SU-DHL-6 (cell line): ENCODE results near the gene KRT73.
"Not testable (repeated sequence)": the region's sequence is repeated elsewhere in the genome, so short reads cannot be mapped to it uniquely, and the experiment has no call there.

ENCODE experiments used
- H2AFZ ChIP-seq: fragments of 200-600 bp; sonication (generic); 2 replicates; pipeline ENCODE4 v1.6.1; 2014; ENCODE audit warnings: low read depth, mild to moderate bottlenecking, moderate library complexity, mixed read lengths, antibody characterized with exemption, low read length; ENCODE audit not compliant: severe bottlenecking
- H3F3A ChIP-seq: fragments of 200-600 bp; shearing (Covaris generic); 2 replicates; pipeline ENCODE4 v1.6.0; 2016; ENCODE audit warnings: antibody characterized with exemption, mild to moderate bottlenecking; ENCODE audit not compliant: insufficient read depth
- H3K27ac ChIP-seq: fragments of 200-600 bp; sonication (generic); 2 replicates; pipeline ENCODE4 v1.5.1; 2016; ENCODE audit warnings: low read depth, mild to moderate bottlenecking, low read length, moderate library complexity, mixed read lengths
- H3K27me3 ChIP-seq: fragments of 200-600 bp; sonication (generic), shearing (Covaris generic); 2 replicates; pipeline ENCODE4 v1.6.0; 2014; ENCODE audit warnings: mild to moderate bottlenecking, low read length
- H3K36me3 ChIP-seq: fragments of 200-600 bp; sonication (generic); 2 replicates; pipeline ENCODE4 v1.6.1; 2014; ENCODE audit warnings: mild to moderate bottlenecking, low read length, mixed read lengths
- H3K4me2 ChIP-seq: fragments of 300-600, 200-600 bp; shearing (Covaris generic), sonication (generic); 2 replicates; pipeline ENCODE4 v1.6.0; 2014; ENCODE audit warnings: low read length, low read depth, mild to moderate bottlenecking; ENCODE audit not compliant: poor library complexity, severe bottlenecking
- H3K4me3 ChIP-seq: fragments of 200-600 bp; sonication (generic); 2 replicates; pipeline ENCODE4 v1.5.1; 2014; ENCODE audit warnings: antibody characterized with exemption, low read length, mild to moderate bottlenecking, mixed read lengths; ENCODE audit not compliant: insufficient read depth, poor library complexity, severe bottlenecking
- H3K79me2 ChIP-seq: fragments of 200-600 bp; sonication (generic); 2 replicates; pipeline ENCODE4 v1.6.1; 2014; ENCODE audit warnings: mild to moderate bottlenecking, low read length, moderate library complexity; ENCODE audit not compliant: insufficient read depth
- H3K9ac ChIP-seq: fragments of 200-600 bp; sonication (generic); 2 replicates; pipeline ENCODE4 v1.7.0; 2014; ENCODE audit warnings: mild to moderate bottlenecking, low read length
- H3K9me2 ChIP-seq: fragments of 200-600 bp; sonication (generic); replicated peaks from 2 replicates; pipeline ENCODE4 v1.6.1; 2014; ENCODE audit warnings: low read length; ENCODE audit not compliant: insufficient read depth
- H3K9me3 ChIP-seq: fragments of 200-600 bp; sonication (generic); 2 replicates; pipeline ENCODE4 v1.6.1; 2014; ENCODE audit warnings: low read length, mixed read lengths; ENCODE audit not compliant: insufficient read depth
- H4K20me1 ChIP-seq: fragments of 200-600 bp; sonication (generic); 2 replicates; pipeline ENCODE4 v1.6.1; 2014; ENCODE audit warnings: low read depth, mild to moderate bottlenecking, antibody characterized with exemption, low read length, moderate library complexity, mixed read lengths
- EZH2phosphoT487 ChIP-seq: fragments of 200-600 bp; sonication (generic), shearing (Covaris generic); conservative IDR thresholded peaks from 2 replicates; pipeline ENCODE4 v1.6.1; 2018; ENCODE audit warnings: mild to moderate bottlenecking, antibody characterized with exemption, low read length, moderate library complexity, mixed read lengths
- TF ChIP-seq, protein P1 (sequence below): fragments of 200-600 bp; sonication (generic); IDR thresholded peaks from one replicate; pipeline ENCODE4 v1.5.1; 2017; ENCODE audit warnings: antibody characterized with exemption, mild to moderate bottlenecking, low read length, moderate library complexity; ENCODE audit not compliant: insufficient read depth, poor library complexity, severe bottlenecking

Gene KRT73

DNA sequence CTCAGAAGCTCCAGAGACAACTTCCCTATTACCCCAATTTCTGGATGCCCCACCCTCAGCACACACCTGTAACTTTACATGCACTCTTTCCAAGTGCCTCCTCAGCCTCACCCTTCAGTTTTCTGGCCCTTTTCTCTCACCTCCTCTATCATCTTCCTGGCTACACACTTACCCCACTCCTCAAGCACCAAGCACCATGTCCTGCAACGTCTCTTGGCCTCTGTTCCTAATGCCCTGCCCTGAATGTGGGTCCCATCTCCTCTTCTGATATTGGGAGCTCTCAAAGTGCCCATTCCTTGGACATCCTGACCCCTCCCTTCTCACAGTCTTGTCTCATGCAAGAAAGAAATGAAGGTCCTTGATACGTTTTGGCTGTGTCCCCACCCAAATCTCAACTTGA lies 18.3 kb downstream of the KRT73 start:
- Histone ChIP-seq H3K79me2 (no peaks in the 10 kb centered on the region), H3K9me3 (no peaks in the 10 kb centered on the region), H3K27me3 (no peaks in the 10 kb centered on the region), H3K4me3 (no peak overlapping the region), H3K4me2 (no peak overlapping the region), H3K36me3 (no peaks in the 10 kb centered on the region), H3K27ac (no peak overlapping the region), H3F3A (no peaks in the 10 kb centered on the region), H4K20me1 (no peaks in the 10 kb centered on the region), H3K9ac (no peak overlapping the region), H3K9me2 (no peaks in the 10 kb centered on the region), H2AFZ (no peak overlapping the region)
- TF ChIP-seq, protein P1, sequence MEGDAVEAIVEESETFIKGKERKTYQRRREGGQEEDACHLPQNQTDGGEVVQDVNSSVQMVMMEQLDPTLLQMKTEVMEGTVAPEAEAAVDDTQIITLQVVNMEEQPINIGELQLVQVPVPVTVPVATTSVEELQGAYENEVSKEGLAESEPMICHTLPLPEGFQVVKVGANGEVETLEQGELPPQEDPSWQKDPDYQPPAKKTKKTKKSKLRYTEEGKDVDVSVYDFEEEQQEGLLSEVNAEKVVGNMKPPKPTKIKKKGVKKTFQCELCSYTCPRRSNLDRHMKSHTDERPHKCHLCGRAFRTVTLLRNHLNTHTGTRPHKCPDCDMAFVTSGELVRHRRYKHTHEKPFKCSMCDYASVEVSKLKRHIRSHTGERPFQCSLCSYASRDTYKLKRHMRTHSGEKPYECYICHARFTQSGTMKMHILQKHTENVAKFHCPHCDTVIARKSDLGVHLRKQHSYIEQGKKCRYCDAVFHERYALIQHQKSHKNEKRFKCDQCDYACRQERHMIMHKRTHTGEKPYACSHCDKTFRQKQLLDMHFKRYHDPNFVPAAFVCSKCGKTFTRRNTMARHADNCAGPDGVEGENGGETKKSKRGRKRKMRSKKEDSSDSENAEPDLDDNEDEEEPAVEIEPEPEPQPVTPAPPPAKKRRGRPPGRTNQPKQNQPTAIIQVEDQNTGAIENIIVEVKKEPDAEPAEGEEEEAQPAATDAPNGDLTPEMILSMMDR: no peak
- no peak for TF ChIP-seq EZH2phosphoT487

DNA sequence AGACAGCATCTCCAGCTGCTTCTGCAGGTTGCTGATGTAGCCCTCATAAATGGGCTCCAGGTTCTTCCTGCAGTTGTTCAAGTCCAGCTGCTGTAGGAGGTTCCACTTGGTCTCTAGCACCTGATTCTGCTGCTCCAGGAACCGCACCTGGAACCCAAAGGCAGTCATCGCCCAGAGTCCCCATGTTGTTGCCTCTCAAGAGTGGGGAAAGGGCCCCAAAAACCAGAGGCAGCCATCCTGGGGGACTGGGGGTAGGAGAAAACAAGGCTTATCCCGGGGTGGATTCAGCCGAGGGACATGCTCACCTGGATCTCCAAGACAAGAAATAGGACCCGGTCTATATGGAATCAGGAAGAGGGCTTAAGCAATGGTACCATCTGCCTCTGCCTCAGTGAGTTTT lies 19.4 kb downstream of the KRT73 start:
- Histone ChIP-seq H3K27me3 (no peaks in the 10 kb centered on the region), H3K4me3 (no peak overlapping the region), H3K79me2 (no peaks in the 10 kb centered on the region), H3K27ac (no peak overlapping the region), H3F3A (no peaks in the 10 kb centered on the region), H3K4me2 (no peak overlapping the region), H4K20me1 (no peaks in the 10 kb centered on the region), H3K9ac (no peak overlapping the region), H3K9me2 (no peaks in the 10 kb centered on the region), H3K36me3 (no peaks in the 10 kb centered on the region), H3K9me3 (no peaks in the 10 kb centered on the region), H2AFZ (no peak overlapping the region)
- no peak for TF ChIP-seq EZH2phosphoT487
- TF ChIP-seq, protein P1: no peak

DNA sequence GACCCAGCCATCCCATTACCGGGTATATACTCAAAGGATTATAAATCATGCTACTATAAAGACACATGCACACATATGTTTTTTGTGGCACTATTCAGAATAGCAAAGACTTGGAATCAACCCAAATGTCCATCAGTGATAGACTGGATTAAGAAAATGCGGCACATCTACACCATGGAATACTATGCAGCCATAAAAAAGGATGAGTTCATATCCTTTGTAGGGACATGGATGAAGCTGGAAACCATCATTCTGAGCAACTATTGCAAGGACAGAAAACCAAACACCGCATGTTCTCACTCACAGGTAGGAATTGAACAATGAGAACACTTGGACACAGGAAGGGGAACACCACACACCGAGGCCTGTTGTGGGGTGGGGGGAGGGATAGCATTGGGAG lies 24.1 kb downstream of the KRT73 start:
- not testable (repeated sequence) for H3K9me3 ChIP-seq, H2AFZ ChIP-seq, H3K79me2 ChIP-seq, H3K4me2 ChIP-seq, H3K9me2 ChIP-seq, H3K4me3 ChIP-seq, H3K36me3 ChIP-seq, H3K9ac ChIP-seq, H4K20me1 ChIP-seq, H3K27me3 ChIP-seq, H3K27ac ChIP-seq, H3F3A ChIP-seq

DNA sequence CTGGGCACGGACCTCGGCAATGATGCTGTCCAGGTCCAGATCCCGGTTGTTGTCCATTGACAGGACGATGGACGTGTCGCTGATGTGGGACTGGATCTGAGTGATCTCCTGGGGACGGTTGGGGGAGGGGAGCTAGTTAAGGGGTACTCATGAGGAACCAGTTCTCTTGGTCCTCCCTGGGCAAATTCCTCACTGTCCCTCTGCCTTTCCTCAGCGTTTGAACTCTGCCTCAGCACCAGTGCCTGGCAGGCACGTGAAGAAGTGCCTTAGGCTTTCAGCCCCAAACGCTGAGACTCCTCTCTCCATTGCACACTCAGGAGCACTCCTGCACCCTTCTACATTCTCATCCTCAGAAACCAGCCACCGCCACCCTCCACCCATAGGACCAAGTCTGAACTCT lies 26.8 kb downstream of the KRT73 start:
- Histone ChIP-seq H3K27ac (no peak overlapping the region), H4K20me1 (no peaks in the 10 kb centered on the region), H3K4me2 (no peak overlapping the region), H3F3A (no peaks in the 10 kb centered on the region), H3K9me3 (no peaks in the 10 kb centered on the region), H3K36me3 (no peaks in the 10 kb centered on the region), H3K4me3 (no peak overlapping the region), H3K9ac (no peak overlapping the region), H2AFZ (no peak overlapping the region), H3K79me2 (no peaks in the 10 kb centered on the region), H3K27me3 (no peaks in the 10 kb centered on the region), H3K9me2 (no peaks in the 10 kb centered on the region)
- TF ChIP-seq, protein P1: no peak
- TF ChIP-seq EZH2phosphoT487: no peak
